GM19324 (cell line): ENCODE results near the gene MMEL1.
"Not testable (repeated sequence)": the region's sequence is repeated elsewhere in the genome, so short reads cannot be mapped to it uniquely, and the experiment has no call there.

ENCODE experiments used
- ATAC-seq: cut with Tn5 transposase; IDR thresholded peaks from one replicate; pipeline ENCODE4 v1.9.1; 2021; ENCODE audit warnings: mild to moderate bottlenecking, moderate library complexity; ENCODE audit not compliant: unreplicated experiment, low FRiP score

Gene MMEL1, protein sequence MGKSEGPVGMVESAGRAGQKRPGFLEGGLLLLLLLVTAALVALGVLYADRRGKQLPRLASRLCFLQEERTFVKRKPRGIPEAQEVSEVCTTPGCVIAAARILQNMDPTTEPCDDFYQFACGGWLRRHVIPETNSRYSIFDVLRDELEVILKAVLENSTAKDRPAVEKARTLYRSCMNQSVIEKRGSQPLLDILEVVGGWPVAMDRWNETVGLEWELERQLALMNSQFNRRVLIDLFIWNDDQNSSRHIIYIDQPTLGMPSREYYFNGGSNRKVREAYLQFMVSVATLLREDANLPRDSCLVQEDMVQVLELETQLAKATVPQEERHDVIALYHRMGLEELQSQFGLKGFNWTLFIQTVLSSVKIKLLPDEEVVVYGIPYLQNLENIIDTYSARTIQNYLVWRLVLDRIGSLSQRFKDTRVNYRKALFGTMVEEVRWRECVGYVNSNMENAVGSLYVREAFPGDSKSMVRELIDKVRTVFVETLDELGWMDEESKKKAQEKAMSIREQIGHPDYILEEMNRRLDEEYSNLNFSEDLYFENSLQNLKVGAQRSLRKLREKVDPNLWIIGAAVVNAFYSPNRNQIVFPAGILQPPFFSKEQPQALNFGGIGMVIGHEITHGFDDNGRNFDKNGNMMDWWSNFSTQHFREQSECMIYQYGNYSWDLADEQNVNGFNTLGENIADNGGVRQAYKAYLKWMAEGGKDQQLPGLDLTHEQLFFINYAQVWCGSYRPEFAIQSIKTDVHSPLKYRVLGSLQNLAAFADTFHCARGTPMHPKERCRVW

DNA sequence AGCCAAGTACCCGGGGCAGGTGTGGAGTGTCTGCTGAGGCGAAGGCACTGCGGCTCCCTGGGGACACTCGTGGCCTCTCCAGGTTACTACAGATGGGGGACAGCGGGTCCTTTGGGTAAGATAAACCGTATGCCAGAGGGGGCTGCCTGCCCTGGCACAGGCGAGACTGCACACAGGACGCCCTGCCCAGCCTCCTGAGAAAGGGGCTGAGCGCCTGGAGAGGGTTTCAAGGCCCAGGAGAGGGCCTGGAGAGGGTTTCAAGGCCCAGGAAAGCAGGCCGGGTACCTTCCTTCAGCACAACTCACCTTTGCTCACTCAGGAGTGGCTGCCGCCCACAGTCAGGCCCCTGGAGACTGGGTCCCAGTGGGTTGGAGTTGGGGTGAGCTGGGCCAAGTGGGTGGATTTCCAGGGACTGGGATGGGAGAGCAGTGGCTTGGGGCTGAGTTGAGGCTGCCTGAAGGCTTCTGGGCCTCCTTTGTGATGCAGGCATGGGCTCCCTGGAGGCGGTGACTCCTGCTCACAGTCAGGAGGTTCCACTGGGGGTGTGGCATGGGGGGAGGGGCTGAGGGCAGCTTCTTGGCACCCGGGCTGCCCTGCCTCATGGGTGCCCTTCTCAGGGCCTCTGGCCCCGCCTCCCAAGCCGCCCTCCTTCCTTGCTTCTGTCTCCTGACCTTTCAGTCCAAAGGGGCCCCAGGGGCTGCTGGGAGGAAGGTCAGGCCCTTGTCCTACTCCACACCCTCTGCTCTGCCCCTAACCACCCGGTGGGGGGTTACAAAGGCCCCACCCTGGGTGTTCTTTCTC lies at the start of gene MMEL1:
TSS of gene MMEL1 (minus strand) at position 456 of the 801 bp plus-strand sequence. CDS start 3,532 bp downstream, outside the sequence.
- ATAC-seq, result no peak

DNA sequence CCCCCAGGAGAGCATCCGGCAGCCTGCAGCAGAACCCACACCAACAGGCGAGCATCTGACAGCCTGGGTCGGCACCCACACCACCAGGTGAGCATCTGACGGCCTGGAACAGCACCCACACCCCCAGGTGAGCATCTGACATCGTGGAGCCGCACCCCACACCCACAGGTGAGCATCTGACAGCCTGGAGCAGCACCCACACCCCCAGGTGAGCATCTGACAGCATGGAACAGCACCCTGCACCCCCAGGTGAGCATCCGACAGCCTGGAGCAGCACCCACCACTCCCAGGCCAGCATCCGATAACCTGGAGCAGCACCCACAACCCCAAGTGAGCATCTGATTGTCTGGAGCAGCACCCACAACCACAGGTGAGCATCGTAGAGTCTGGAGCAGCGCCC lies 43.9 kb upstream of the MMEL1 start:
- ATAC-seq, result not testable (repeated sequence)

DNA sequence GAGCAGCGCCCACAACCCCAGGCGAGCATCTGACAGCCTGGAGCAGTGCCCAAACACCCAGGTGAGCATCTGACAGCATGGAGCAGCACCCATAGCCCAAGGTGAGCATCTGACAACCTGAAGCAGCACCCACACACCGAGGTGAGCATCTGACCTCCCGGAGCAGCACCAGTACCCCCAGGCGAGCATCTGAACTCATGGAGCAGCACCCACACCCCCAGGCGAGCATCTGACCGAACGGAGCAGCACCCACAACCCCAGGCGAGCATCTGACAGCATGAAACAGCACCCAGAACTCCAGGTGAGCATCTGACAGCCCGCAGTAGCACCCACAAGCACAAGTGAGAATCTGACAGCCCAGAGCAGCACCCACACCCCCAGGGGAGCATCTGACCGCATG lies 38.8 kb upstream of the MMEL1 start:
- not testable (repeated sequence) for ATAC-seq

DNA sequence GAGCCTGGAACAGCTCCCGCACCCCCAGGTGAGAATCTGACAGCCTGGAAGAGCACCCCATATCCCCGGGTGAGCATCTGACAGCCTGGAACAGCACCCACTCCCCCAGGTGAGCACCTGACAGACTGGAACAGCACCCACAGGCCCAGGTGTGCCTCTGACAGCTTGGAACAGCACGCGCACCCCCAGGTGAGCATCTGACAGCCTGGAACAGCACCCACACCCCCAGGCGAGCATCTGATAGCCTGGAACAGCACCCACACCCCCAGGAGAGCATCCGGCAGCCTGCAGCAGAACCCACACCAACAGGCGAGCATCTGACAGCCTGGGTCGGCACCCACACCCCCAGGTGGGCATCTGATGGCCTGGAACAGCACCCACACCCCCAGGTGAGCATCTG lies 27.0 kb upstream of the MMEL1 start:
- not testable (repeated sequence) for ATAC-seq

DNA sequence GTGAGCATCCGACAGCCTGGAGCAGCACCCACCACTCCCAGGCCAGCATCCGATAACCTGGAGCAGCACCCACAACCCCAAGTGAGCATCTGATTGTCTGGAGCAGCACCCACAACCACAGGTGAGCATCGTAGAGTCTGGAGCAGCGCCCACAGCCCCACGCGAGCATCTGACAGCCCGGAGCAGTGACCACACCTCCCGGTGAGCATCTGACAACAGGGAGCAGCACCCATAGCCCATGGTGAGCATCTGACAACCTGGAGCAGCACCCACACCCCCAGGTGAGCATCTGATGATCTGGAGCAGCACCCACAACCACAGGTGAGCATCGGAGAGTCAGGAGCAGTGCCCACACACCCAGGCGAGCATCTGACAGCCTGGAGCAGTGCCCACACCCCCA lies 25.1 kb upstream of the MMEL1 start:
- not testable (repeated sequence) for ATAC-seq

DNA sequence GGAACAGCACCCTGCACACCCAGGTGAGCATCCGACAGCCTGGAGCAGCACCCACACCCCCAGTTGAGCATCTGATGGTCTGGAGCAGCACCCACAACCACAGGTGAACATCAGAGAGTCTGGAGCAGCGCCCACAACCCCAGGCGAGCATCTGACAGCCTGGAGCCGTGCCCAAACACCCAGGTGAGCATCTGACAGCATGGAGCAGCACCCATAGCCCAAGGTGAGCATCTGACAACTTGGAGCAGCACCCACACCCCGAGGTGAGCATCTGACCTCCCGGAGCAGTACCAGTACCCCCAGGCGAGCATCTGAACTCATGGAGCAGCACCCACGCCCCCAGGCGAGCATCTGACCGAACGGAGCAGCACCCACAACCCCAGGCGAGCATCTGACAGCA lies 24.3 kb upstream of the MMEL1 start:
- ATAC-seq, result not testable (repeated sequence)

DNA sequence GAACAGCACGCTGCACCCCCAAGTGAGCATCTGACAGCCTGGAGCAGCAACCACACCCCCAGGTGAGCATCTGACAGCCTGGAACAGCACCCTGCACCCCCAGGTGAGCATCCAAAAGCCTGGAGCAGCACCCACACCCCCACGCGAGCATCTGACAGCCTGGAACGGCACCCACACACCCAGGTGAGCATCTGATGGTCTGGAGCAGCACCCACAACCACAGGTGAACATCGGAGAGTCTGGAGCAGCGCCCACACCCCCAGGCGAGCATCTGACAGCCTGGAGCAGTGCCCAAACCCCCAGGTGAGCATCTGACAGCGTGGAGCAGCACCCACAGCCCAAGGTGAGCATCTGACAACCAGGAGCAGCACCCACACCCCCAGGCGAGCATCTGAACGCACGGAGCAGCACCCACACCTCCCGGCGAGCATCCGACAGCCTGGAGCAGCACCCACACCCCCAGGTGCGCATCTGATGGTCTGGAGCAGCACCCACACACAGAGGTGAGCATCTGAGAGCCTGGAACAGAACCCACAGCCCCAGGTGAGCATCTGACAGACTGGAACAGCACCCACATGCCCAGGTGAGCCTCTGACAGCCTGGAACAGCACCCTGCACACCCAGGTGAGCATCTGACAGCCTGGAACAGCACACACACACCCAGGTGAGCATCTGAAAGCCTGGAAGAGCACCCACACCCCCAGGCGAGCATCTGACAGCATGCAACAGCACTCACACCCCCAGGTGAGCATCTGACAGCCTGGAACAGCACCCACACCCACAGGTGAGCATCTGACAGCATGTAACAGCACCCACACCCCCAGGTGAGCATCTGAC lies 23.0 kb upstream of the MMEL1 start:
- not testable (repeated sequence) for ATAC-seq

DNA sequence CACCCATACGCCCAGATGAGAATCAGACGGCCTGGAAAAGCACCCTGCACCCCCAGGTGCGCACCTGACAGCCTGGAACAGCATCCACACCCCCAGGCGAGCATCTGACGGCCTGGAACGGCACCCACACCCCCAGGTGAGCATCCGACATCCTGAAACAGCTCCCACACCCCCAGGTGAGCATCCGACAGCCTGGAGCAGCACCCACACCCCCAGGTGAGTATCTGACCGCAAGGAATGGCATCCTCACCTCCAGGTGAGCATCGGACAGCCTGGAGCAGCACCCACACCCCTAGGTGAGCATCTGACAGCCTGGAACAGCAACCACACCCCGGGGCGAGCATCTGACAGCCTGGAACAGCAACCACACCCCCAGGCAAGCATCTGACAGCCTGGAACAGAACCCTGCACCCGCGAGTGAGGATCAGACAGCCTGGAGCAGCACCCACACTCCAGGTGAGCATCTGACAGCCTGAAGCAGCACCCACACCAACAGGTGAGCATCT lies 21.7 kb upstream of the MMEL1 start:
- ATAC-seq, result not testable (repeated sequence)

DNA sequence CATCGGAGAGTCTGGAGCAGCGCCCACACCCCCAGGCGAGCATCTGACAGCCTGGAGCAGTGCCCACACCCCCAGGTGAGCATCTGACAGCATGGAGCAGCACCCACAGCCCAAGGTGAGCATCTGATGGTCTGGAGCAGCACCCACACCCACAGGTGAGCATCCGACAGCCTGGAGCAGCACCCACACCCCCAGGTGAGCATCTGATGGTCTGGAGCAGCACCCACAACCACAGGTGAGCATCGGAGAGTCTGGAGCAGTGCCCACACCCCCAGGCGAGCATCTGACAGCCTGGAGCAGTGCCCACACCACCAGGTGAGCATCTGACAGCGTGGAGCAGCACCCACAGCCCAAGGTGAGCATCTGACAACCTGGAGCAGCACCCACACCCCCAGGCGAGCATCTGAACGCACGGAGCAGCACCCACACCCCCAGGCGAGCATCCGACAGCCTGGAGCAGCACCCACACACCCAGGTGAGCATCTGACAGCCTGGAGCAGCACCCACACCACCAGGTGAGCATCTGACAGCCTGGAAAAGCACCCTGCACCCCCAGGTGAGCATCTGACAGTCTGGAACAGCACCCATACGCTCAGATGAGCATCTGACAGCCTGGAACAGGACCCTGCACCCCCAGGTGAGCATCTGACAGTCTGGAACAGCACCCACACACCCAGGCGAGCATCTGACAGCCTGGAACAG lies 21.1 kb upstream of the MMEL1 start:
- not testable (repeated sequence) for ATAC-seq

DNA sequence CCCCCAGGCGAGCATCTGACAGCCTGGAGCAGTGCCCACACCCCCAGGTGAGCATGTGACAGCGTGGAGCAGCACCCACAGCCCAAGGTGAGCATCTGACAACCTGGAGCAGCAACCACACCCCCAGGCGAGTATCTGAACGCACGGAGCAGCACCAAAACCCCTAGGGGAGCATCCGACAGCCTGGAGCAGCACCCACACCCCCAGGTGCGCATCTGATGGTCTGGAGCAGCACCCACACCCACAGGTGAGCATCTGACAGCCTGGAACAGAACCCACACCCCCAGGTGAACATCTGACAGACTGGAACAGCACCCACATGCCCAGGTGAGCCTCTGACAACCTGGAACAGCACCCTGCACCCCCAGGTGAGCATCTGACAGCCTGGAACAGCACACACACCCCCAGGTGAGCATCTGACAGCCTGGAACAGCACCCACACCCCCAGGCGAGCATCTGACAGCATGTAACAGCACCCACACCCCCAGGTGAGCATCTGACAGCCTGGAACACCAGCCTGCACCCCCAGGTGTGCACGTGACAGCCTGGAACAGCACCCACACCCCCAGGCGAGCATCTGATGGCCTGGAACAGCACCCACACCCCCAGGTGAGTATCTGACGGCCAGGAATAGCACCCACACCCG lies 20.2 kb upstream of the MMEL1 start:
- ATAC-seq, result not testable (repeated sequence)

DNA sequence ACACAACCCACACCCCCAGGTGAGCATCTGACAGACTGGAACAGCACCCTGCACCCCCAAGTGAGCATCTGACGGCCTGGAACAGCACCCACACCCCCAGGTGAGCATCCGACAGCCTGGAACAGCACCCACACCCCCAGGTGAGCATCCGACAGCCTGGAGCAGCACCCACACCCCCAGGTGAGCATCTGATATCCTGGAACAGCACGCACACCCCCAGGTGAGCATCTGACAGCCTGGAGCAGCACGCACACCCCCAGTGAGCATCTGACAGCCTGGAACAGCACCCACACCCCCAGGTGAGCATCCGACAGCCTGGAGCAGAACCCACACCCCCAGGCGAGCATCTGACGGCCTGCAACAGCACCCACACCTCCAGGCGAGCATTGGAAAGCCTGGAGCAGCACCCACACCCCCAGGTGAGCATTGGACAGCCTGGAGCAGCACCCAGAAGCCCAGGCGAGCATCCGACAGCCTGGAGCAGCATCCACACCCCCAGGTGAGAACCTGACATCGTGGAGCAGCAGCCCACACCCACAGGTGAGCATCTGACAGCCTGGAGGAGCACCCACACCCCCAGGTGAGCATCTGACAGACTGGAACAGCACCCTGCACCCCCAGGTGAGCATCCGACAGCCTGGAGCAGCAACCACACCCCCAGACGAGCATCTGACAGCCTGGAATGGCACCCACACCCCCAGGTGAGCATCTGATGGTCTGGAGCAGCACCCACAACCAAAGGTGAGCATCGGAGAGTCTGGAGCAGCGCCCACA lies 19.5 kb upstream of the MMEL1 start:
- not testable (repeated sequence) for ATAC-seq

DNA sequence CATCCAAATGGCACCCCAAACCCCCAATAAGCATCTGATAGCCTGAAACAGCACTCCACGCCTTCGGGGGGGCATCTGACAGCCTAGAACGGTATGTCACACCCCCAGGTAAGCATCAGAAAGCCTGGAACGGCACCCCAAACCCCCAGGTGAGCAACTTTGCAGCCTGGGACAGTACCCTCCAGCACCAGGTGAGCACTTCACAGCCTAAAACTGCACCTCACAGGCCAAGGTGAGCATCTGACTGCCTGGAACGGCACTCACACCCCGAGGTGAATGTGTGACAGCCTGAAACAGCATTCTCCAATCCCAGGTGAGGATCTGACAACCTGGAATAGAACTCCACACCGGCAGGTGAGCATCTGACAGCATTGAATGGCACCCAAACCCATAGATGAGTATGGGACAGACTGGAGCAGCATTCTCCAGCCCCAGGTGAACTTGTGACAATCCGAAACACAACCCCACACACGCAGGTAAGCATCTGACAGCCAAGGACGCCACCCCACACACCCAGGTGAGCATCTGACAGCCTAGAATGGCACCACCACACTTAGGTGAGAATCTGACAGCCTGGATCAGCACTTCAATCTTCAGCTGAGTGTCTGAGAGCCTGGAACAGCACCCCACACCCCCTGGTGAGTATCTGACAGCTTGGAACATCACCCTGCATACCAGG lies 18.3 kb upstream of the MMEL1 start:
- no peak for ATAC-seq

DNA sequence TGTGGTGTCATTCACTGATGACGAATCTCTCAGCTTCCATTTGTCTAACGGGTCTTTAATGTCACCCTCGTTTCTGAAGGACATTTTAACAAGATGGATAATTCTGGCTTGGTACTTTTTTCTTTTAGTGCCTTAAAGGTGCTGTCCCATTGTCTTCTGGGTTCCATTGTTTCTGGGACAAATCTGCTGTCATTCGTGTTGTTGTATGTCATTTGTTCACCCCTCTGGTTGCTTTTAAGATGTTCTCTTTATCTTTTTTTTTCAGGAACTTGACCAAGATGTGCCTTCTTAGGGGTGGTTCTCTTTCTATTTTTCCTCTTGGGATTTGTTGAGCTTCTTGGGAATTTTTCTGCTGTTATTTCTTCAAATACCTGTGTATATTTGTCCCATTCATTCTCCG lies 14.0 kb upstream of the MMEL1 start:
- ATAC-seq, result no peak

DNA sequence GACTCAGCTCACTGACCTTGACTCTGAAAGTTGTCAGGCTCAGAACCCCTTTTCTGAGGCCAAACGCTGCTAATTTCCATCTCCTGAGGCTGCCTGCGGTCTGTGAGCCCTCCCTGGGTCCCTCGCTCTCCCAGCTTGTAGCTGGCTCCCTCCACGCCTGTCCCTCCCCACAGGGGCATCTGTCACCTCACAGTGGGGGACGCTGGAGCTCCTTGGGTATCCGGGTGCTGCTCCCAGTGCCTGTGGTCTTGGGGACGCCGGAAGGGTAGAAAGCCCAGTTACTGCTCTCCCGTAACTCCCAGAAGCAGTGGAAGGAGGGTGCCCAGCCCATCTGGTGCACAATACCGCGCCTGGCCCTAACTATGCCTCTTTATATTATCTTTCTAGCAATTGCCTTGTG lies 13.0 kb upstream of the MMEL1 start:
- no peak for ATAC-seq

DNA sequence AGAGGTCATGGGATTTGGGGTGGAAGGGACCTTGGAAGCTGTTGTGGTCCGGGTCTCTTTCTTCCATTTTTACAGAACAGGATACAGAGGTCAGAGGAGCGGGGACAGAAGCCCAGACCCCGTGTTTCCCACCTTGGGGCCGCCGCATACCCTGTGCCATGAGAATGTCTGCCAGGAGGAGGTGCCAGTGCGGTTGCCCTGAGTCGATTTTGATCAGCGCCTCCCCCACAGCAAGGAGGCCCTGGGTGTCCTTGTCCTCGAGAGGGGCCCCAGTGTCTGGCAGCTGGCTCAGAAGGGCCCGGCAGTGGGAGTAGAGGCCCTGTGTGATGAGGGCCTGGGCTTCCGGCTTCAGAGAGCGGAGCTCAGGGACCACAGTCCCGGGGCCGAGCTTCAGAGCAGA lies 12.3 kb upstream of the MMEL1 start:
- no peak for ATAC-seq

DNA sequence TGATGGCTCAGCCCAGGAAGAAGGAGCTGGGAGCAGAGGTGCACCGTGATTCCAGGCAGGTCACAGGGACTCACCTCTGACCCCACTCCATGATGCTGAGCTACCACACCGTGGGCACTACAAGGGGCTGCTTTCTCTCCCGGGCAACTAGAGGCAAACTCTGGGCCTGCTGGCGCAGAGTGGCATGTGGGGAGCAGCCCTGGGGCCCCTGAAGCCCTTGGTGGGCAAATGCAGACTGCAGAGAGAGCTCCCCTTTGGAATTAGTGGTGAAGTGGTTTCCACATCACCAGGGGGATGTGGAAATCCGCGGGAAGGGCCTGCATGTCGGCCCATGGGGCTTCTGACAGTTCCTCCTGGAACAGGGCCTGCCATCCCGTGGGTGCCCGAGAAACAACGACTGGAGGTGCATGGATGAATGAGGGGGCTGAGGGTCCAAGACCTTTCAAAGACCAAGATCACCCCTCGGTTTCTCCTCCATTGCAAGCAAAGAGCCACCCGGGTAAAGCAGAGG lies 11.8 kb upstream of the MMEL1 start:
- no peak for ATAC-seq

DNA sequence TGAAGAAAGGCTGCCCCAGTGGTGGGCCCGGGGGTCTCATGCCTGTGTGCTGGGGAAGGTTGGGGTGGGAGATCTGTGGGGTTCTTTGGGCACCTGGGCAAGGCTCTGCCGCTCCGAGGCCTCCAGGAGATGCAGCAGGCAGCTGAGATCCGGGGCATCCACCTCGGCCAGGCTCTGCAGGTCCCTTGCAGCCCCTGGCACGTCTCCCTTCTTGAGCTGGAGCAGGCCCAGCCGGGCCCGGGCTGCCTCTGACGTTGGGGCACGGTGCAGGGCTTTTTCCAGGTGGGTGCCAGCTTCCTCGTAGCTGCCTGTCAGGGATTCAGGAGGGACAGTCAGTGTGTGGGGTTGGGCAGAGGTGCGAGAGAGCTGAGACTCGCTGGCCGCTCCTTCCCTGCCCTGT lies 11.4 kb upstream of the MMEL1 start:
- no peak for ATAC-seq
